GM23338 (cell line): ENCODE data around the gene CACHD1. TPM values are rescaled to one million over a fixed set of nuclear protein-coding genes. Genes with fewer than 3 reads are reported as not detected.

ENCODE experiments used
- ATAC-seq: fragments of 200-7000 bp; cut with Tn5 transposase; 3 replicates; pipeline ENCODE4 v1.9.1; 2020
- DNase-seq: peaks from one replicate; pipeline ENCODE4 v3.0.0-alpha.2; 2015; ENCODE audit warnings: low spot score
- H2AFZ ChIP-seq: fragments of 200-600 bp; sonication (generic); 2 replicates; pipeline ENCODE4 v1.8.0; 2016; ENCODE audit warnings: antibody characterized with exemption, mild to moderate bottlenecking, moderate library complexity
- H3F3A ChIP-seq: fragments of 200-600 bp; sonication (generic); replicated peaks from 2 replicates; pipeline ENCODE4 v1.8.0; 2017; ENCODE audit warnings: antibody characterized with exemption, mixed run types, low read depth
- H3K27ac ChIP-seq: fragments of 200-600 bp; sonication (generic); 2 replicates; pipeline ENCODE4 v1.6.1; 2016; ENCODE audit warnings: low read depth
- H3K27me3 ChIP-seq: fragments of 200-600 bp; sonication (generic); 2 replicates; pipeline ENCODE4 v1.8.0; 2016; ENCODE audit warnings: mild to moderate bottlenecking, mixed run types, moderate library complexity; ENCODE audit not compliant: insufficient read depth
- H3K36me3 ChIP-seq: fragments of 200-600 bp; sonication (generic); 2 replicates; pipeline ENCODE4 v1.8.0; 2016; ENCODE audit warnings: mild to moderate bottlenecking; ENCODE audit not compliant: insufficient read depth
- H3K4me1 ChIP-seq: fragments of 200-600 bp; sonication (generic); 2 replicates; pipeline ENCODE4 v1.8.0; 2016; ENCODE audit warnings: mild to moderate bottlenecking, moderate library complexity; ENCODE audit not compliant: insufficient read depth
- H3K4me2 ChIP-seq: fragments of 200-600 bp; sonication (generic); 2 replicates; pipeline ENCODE4 v1.7.1; 2017; ENCODE audit warnings: mixed run types
- H3K4me3 ChIP-seq: fragments of 200-600 bp; sonication (generic); 2 replicates; pipeline ENCODE4 v1.6.1; 2016; ENCODE audit warnings: mixed run types
- H3K79me2 ChIP-seq: fragments of 200-600 bp; sonication (generic); replicated peaks from 2 replicates; pipeline ENCODE4 v1.8.0; 2017; ENCODE audit warnings: mild to moderate bottlenecking; ENCODE audit not compliant: insufficient read depth
- H3K9me2 ChIP-seq: fragments of 200-600 bp; sonication (generic); 2 replicates; pipeline ENCODE4 v1.8.0; 2017; ENCODE audit not compliant: insufficient read depth
- H4K20me1 ChIP-seq: fragments of 200-600 bp; sonication (generic); replicated peaks from 2 replicates; pipeline ENCODE4 v1.8.0; 2017; ENCODE audit warnings: mild to moderate bottlenecking; ENCODE audit not compliant: insufficient read depth
- H3K27ac Mint-ChIP-seq: 2 replicates; pipeline ENCODE4 v1.8.0; 2020; ENCODE audit warnings: inconsistent platforms, mild to moderate bottlenecking, moderate library complexity, mixed read lengths
- H3K27me3 Mint-ChIP-seq: 3 replicates; pipeline ENCODE4 v1.8.0; 2022; ENCODE audit warnings: low read depth, mild to moderate bottlenecking, moderate library complexity, mixed read lengths, inconsistent platforms; ENCODE audit not compliant: insufficient read depth, poor library complexity
- H3K36me3 Mint-ChIP-seq: 3 replicates; pipeline ENCODE4 v1.8.0; 2021; ENCODE audit warnings: low read depth, mild to moderate bottlenecking, inconsistent platforms, moderate library complexity, mixed read lengths
- H3K4me1 Mint-ChIP-seq: 3 replicates; pipeline ENCODE4 v1.8.0; 2020; ENCODE audit warnings: mild to moderate bottlenecking, inconsistent platforms, mixed read lengths
- H3K4me3 Mint-ChIP-seq: 3 replicates; pipeline ENCODE4 v1.8.0; 2021; ENCODE audit warnings: moderate library complexity, mild to moderate bottlenecking, inconsistent platforms, mixed read lengths
- H3K9me3 Mint-ChIP-seq: 3 replicates; pipeline ENCODE4 v1.8.0; 2020; ENCODE audit warnings: moderate library complexity, mild to moderate bottlenecking, inconsistent platforms, mixed read lengths
- CREB1 ChIP-seq: fragments of 250-450 bp; sonication (Bioruptor Pico); IDR thresholded peaks from 2 replicates; pipeline ENCODE4 v1.5.0; 2020; ENCODE audit warnings: low read depth, mild to moderate bottlenecking, moderate library complexity
- EZH2phosphoT487 ChIP-seq: fragments of 200-600 bp; sonication (generic); IDR thresholded peaks from one replicate; pipeline ENCODE4 v1.8.1; 2018; ENCODE audit warnings: antibody characterized with exemption; ENCODE audit not compliant: unreplicated experiment
- JUNB ChIP-seq: IDR thresholded peaks from one replicate; pipeline ENCODE4 v1.6.1; 2016; ENCODE audit warnings: antibody characterized with exemption; ENCODE audit not compliant: unreplicated experiment
- NANOG ChIP-seq: IDR thresholded peaks from 2 replicates; pipeline ENCODE4 v1.6.1; 2016; ENCODE audit warnings: antibody characterized with exemption, borderline replicate concordance
- POLR2AphosphoS5 ChIP-seq: IDR thresholded peaks from 2 replicates; pipeline ENCODE4 v1.6.1; 2016; ENCODE audit warnings: antibody characterized with exemption, low read depth
- STAT1 ChIP-seq: IDR thresholded peaks from one replicate; pipeline ENCODE4 v1.6.1; 2016; ENCODE audit warnings: antibody characterized with exemption; ENCODE audit not compliant: unreplicated experiment
- ZNF114 ChIP-seq: fragments of 250-450 bp; sonication (Bioruptor Pico); IDR thresholded peaks from 2 replicates; pipeline ENCODE4 v1.5.0; 2020; ENCODE audit warnings: mild to moderate bottlenecking, moderate library complexity
- ZNF331 ChIP-seq: fragments of 250-450 bp; sonication (Bioruptor Pico); IDR thresholded peaks from 2 replicates; pipeline ENCODE4 v1.5.0; 2020; ENCODE audit warnings: low read depth, mild to moderate bottlenecking, moderate library complexity
- polyA plus RNA-seq: library from polyadenylated mRNA; unstranded; fragments of >200 nt; fragmentation: Nextera tagmentation; extraction: Ambion mirVana; gene quantifications from 2 replicates; pipeline ENCODE4 v1.2.1, GENCODE V29; 2016
- total RNA-seq: library from RNA; depleted of rRNA; stranded (reverse); fragments of >200 nt; shearing (Covaris generic); gene quantifications from 2 replicates; pipeline ENCODE4 v1.2.3, GENCODE V29; 2014
- TF ChIP-seq, protein P1 (sequence below): IDR thresholded peaks from one replicate; pipeline ENCODE4 v1.6.1; 2018; ENCODE audit warnings: antibody characterized with exemption; ENCODE audit not compliant: unreplicated experiment
- TF ChIP-seq, protein P2 (sequence below): fragments of 250-450 bp; sonication (Bioruptor Pico); IDR thresholded peaks from 2 replicates; pipeline ENCODE4 v1.5.0; 2020; ENCODE audit warnings: mild to moderate bottlenecking, moderate library complexity
- TF ChIP-seq, protein P3 (sequence below): IDR thresholded peaks from 2 replicates; pipeline ENCODE4 v1.6.1; 2016; ENCODE audit warnings: antibody characterized with exemption
- TF ChIP-seq, protein P4 (sequence below), 2 experiments: fragments of 200-600 bp in 1 of 2; sonication (generic) in 1 of 2; conservative IDR thresholded peaks; 2 replicates each; pipeline versions ENCODE4 v1.5.1 to v1.6.1; 2016 to 2017; ENCODE audit warnings: antibody characterized with exemption in 2 of 2, low read depth in 2 of 2, mild to moderate bottlenecking in 2 of 2, moderate library complexity in 1 of 2

Gene CACHD1
- total and polyA plus RNA-seq, 2 experiments from 2014 or later = 12.6 to 43.7 TPM

DNA sequence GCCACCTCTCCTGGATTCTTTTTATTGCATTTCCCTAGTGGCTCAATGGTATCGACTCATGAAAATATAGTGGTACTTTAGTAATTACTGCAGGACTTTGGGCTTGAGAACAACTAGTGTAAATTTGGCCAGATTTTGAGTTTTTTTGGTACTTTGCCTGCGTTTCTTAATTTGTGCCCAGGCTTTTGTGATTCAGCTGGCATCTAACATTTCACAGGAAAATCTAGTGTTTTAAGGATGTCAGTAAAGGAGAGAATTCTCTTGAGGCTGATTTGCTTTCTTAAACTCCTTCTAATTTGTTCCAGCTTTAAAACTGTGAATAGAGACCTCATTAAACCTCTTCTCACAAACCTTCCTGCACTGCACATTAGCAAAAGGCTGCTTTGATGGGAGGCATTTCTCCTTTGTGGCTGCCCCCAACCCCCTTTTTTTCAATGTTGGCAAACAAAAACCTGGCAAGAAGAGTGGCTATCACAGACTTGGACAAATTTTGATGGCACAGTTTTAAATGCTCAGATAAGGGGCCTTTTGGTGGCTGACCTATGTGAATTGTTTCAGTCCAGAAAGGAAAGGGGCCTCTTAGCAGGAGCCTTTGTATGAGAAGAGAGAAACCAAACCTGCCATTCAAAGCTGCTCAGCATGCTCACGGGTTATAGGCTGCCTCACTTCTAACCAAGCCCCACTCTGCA is 161.6 kb downstream of the CACHD1 start:
- TF ChIP-seq, protein P1, sequence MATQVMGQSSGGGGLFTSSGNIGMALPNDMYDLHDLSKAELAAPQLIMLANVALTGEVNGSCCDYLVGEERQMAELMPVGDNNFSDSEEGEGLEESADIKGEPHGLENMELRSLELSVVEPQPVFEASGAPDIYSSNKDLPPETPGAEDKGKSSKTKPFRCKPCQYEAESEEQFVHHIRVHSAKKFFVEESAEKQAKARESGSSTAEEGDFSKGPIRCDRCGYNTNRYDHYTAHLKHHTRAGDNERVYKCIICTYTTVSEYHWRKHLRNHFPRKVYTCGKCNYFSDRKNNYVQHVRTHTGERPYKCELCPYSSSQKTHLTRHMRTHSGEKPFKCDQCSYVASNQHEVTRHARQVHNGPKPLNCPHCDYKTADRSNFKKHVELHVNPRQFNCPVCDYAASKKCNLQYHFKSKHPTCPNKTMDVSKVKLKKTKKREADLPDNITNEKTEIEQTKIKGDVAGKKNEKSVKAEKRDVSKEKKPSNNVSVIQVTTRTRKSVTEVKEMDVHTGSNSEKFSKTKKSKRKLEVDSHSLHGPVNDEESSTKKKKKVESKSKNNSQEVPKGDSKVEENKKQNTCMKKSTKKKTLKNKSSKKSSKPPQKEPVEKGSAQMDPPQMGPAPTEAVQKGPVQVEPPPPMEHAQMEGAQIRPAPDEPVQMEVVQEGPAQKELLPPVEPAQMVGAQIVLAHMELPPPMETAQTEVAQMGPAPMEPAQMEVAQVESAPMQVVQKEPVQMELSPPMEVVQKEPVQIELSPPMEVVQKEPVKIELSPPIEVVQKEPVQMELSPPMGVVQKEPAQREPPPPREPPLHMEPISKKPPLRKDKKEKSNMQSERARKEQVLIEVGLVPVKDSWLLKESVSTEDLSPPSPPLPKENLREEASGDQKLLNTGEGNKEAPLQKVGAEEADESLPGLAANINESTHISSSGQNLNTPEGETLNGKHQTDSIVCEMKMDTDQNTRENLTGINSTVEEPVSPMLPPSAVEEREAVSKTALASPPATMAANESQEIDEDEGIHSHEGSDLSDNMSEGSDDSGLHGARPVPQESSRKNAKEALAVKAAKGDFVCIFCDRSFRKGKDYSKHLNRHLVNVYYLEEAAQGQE = no peak
- TF ChIP-seq POLR2AphosphoS5 (no peak), JUNB (no peak), EZH2phosphoT487 (no peak), CREB1 (CRISPR knock-in tag) (no peak), NANOG (no peak), STAT1 (no peak), ZNF114 (no peak), ZNF331 (CRISPR knock-in tag) (no peak)
- TF ChIP-seq, protein P2, sequence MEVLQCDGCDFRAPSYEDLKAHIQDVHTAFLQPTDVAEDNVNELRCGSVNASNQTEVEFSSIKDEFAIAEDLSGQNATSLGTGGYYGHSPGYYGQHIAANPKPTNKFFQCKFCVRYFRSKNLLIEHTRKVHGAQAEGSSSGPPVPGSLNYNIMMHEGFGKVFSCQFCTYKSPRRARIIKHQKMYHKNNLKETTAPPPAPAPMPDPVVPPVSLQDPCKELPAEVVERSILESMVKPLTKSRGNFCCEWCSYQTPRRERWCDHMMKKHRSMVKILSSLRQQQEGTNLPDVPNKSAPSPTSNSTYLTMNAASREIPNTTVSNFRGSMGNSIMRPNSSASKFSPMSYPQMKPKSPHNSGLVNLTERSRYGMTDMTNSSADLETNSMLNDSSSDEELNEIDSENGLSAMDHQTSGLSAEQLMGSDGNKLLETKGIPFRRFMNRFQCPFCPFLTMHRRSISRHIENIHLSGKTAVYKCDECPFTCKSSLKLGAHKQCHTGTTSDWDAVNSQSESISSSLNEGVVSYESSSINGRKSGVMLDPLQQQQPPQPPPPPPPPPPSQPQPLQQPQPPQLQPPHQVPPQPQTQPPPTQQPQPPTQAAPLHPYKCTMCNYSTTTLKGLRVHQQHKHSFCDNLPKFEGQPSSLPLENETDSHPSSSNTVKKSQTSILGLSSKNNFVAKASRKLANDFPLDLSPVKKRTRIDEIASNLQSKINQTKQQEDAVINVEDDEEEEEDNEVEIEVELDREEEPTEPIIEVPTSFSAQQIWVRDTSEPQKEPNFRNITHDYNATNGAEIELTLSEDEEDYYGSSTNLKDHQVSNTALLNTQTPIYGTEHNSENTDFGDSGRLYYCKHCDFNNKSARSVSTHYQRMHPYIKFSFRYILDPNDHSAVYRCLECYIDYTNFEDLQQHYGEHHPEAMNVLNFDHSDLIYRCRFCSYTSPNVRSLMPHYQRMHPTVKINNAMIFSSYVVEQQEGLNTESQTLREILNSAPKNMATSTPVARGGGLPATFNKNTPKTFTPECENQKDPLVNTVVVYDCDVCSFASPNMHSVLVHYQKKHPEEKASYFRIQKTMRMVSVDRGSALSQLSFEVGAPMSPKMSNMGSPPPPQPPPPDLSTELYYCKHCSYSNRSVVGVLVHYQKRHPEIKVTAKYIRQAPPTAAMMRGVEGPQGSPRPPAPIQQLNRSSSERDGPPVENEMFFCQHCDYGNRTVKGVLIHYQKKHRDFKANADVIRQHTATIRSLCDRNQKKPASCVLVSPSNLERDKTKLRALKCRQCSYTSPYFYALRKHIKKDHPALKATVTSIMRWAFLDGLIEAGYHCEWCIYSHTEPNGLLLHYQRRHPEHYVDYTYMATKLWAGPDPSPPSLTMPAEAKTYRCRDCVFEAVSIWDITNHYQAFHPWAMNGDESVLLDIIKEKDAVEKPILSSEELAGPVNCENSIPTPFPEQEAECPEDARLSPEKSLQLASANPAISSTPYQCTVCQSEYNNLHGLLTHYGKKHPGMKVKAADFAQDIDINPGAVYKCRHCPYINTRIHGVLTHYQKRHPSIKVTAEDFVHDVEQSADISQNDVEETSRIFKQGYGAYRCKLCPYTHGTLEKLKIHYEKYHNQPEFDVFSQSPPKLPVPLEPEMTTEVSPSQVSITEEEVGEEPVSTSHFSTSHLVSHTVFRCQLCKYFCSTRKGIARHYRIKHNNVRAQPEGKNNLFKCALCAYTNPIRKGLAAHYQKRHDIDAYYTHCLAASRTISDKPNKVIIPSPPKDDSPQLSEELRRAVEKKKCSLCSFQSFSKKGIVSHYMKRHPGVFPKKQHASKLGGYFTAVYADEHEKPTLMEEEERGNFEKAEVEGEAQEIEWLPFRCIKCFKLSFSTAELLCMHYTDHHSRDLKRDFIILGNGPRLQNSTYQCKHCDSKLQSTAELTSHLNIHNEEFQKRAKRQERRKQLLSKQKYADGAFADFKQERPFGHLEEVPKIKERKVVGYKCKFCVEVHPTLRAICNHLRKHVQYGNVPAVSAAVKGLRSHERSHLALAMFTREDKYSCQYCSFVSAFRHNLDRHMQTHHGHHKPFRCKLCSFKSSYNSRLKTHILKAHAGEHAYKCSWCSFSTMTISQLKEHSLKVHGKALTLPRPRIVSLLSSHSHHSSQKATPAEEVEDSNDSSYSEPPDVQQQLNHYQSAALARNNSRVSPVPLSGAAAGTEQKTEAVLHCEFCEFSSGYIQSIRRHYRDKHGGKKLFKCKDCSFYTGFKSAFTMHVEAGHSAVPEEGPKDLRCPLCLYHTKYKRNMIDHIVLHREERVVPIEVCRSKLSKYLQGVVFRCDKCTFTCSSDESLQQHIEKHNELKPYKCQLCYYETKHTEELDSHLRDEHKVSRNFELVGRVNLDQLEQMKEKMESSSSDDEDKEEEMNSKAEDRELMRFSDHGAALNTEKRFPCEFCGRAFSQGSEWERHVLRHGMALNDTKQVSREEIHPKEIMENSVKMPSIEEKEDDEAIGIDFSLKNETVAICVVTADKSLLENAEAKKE (CRISPR knock-in tag) = no peak
- TF ChIP-seq, protein P3, sequence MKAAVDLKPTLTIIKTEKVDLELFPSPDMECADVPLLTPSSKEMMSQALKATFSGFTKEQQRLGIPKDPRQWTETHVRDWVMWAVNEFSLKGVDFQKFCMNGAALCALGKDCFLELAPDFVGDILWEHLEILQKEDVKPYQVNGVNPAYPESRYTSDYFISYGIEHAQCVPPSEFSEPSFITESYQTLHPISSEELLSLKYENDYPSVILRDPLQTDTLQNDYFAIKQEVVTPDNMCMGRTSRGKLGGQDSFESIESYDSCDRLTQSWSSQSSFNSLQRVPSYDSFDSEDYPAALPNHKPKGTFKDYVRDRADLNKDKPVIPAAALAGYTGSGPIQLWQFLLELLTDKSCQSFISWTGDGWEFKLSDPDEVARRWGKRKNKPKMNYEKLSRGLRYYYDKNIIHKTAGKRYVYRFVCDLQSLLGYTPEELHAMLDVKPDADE = no peak
- TF ChIP-seq, protein P4, sequence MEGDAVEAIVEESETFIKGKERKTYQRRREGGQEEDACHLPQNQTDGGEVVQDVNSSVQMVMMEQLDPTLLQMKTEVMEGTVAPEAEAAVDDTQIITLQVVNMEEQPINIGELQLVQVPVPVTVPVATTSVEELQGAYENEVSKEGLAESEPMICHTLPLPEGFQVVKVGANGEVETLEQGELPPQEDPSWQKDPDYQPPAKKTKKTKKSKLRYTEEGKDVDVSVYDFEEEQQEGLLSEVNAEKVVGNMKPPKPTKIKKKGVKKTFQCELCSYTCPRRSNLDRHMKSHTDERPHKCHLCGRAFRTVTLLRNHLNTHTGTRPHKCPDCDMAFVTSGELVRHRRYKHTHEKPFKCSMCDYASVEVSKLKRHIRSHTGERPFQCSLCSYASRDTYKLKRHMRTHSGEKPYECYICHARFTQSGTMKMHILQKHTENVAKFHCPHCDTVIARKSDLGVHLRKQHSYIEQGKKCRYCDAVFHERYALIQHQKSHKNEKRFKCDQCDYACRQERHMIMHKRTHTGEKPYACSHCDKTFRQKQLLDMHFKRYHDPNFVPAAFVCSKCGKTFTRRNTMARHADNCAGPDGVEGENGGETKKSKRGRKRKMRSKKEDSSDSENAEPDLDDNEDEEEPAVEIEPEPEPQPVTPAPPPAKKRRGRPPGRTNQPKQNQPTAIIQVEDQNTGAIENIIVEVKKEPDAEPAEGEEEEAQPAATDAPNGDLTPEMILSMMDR (conservative IDR thresholded peaks at IDR 0.05; ENCODE audit: low read depth in 2 of 2) = no peak
- Histone ChIP-seq H4K20me1 (peaks cover 5% of the 10 kb centered on the region; the same call in 1 of the 2 replicates), H3K4me1 (no peaks in the 10 kb centered on the region), H3F3A (no peaks in the 10 kb centered on the region), H3K79me2 (peaks cover 5% of the 10 kb centered on the region; the same call in 1 of the 2 replicates), H2AFZ (no peak overlapping the region), H3K36me3 (0 out of 2 replicates have a peak, but pooled peaks cover 4% of the 10 kb centered on the region), H3K27me3 (no peaks in the 10 kb centered on the region), H3K27ac (no peak overlapping the region), H3K4me3 (no peak overlapping the region), H3K4me2 (no peak overlapping the region), H3K9me2 (no peaks in the 10 kb centered on the region)
- no peaks in the 10 kb centered on the region for H3K9me3 Mint-ChIP-seq
- ATAC-seq (peak; percentile 75), DNase-seq (no peak)
- H3K4me3 Mint-ChIP-seq = no peak overlapping the region
- H3K27me3 Mint-ChIP-seq = peaks cover 7% of the 10 kb centered on the region
- H3K27ac Mint-ChIP-seq = 0 out of 2 replicates have a peak overlapping the region, but pooled peaks have one; percentile 71
- H3K4me1 Mint-ChIP-seq = peaks cover 24% of the 10 kb centered on the region
- H3K36me3 Mint-ChIP-seq = peaks cover 37% of the 10 kb centered on the region
